Stimulated activated CD4-positive, alpha-beta T cell treated with anti-CD3 and anti-CD28 coated beads, Interleukin-4, amount 100 ng/mL, for 48 hours (primary cell): ENCODE measurements around the gene GABRG3.
"Not testable (repeated sequence)": the region's sequence is repeated elsewhere in the genome, so short reads cannot be mapped to it uniquely, and the experiment has no call there.

Experiments used
- DNase-seq, 2 donors: peaks; one replicate each; pipeline ENCODE4 v3.0.0-alpha.2; 2020; ENCODE audit warnings: low read depth in 2 of 2

GABRG3 gene

GRCh38 chr15:27179789-27180188 lies 208.8 kb downstream of the GABRG3 start:
- DNase-seq, result no peak

GRCh38 chr15:27182561-27183110 lies 211.7 kb downstream of the GABRG3 start:
- no peak for DNase-seq

DNA sequence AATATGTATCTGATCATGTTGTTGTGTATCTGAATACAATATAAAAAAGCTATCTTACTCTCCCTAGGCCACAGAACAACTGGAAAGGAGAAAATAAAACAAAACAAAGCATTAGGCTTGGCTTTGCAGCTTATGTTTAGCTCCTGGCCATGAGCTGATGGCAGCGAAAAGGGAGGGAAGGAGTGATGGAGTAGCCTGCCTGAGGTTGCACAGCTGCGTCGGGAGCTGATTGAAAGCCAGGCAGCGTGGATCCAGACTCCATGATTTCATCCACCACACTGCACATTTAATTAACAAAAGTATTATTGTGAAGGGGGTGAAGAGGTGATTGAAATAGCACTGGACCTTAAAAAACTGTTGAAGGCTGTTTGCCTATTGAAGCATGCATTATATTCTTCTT lies 212.2 kb downstream of the GABRG3 start:
- DNase-seq, result no peak

GRCh38 chr15:27191515-27191914 lies 220.5 kb downstream of the GABRG3 start:
- not testable (repeated sequence) for DNase-seq

- DNase-seq, result no peak
Measured at GRCh38 chr15:27196691-27197090, 225.7 kb downstream of the GABRG3 start.

GRCh38 chr15:27201425-27201824 lies 230.4 kb downstream of the GABRG3 start:
- DNase-seq, result no peak

GRCh38 chr15:27210176-27210575 lies 239.2 kb downstream of the GABRG3 start:
- no peak for DNase-seq

- DNase-seq, result no peak
Measured at GRCh38 chr15:27214032-27214431, 243.1 kb downstream of the GABRG3 start.

DNA sequence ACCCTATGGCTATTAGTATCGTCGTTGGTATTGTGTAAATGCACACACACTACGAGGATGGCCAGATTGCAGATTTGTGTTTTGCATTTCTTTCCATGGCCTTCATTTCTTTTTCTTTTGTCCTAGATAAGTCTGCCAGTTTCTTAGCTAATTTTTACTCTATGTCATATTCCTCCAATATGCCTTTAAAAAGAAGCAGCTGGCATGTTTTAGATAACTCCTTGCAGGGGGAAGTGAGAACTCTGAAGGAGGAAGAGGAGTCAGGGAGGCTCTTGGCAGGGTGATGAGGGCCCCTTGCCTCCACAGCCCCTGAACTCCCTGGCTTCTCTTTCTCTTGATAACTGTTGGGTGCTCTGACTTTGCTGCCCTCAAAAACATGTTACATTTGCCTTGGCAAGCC lies 244.0 kb downstream of the GABRG3 start:
- DNase-seq, result no peak

DNA sequence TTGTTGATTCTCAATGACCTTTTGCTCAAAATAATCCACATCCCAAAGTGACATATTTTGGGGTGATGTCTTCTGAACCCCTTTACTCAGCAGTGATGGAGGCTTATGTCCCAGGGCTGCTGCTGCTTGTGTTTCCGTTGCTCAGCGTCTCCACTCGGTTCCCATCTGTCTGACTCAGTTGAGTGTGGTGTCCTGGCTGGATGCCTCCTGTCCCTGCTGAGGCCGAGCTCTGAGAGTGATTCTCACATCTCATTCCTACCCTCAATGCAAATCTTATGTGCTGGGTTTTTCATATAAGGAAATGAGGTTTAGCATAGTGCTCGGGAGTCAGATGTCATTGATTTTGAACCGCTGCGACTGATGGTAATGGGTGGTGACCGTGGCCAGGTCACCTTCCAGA lies 247.4 kb downstream of the GABRG3 start:
- no peak for DNase-seq

GRCh38 chr15:27219636-27220035 lies 248.7 kb downstream of the GABRG3 start:
- no peak for DNase-seq

DNA sequence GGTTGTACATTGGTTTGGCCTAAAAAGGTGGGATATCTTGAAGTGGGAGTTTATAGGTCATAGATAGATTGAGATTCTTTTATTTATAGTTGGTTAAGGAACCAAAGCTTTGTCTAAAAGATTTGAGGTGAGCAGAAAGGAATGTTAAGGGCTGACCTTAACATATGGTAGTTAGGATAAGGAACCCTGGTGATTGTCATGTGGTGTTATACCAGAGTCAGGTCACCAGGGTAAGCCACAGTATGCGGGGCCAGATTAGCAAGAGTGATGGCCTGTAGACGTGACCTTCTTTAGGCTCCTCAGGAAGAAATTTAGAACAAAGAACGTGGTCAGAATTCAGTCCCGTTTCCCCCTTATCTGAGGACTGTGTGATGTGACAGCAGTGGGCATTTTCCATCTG lies 249.2 kb downstream of the GABRG3 start:
- DNase-seq, result no peak

GRCh38 chr15:27222479-27222878 lies 251.5 kb downstream of the GABRG3 start:
- DNase-seq, result no peak

DNA sequence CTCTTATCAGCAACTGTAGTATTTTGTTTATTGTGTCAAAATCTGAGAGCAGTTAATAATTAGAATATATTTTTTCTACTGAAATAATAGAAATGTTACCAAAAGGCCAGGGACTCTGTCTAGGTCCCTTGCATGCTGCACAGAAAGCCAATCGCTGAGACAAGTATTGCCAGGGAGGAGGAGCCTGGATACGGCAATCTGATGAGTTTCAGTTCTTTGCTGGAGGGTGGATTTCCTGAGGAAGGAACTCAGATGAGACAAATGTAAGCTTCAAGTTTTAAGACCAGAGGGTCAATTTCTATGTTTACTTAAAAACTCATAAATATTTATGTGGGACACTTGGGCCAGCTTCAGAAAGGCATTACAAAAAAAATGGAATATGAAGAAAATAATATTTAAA lies 252.2 kb downstream of the GABRG3 start:
- no peak for DNase-seq

- DNase-seq, result no peak
Measured at GRCh38 chr15:27231811-27232210, 260.8 kb downstream of the GABRG3 start.

- no peak for DNase-seq
Measured at GRCh38 chr15:27232876-27233275, 261.9 kb downstream of the GABRG3 start.

DNA sequence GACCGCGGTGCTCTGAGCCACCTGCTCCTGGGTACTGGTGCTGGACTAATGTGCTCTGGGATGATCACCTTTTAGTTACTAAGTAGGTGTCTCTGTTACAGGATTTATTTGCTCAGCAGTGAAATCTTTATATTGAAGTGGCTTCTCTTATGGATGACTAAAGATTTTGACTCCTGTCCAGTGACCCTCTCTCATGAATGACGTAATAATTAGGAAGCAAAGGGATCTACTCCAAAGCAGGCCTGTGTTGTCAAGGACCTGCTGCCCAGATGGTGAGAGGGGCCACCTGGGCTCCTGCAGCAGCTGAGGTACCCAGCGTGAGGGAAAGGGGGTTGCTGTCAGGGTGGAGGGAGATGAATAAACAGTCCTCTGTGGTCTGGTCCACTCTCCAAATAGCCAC lies 263.6 kb downstream of the GABRG3 start:
- DNase-seq, result no peak

DNA sequence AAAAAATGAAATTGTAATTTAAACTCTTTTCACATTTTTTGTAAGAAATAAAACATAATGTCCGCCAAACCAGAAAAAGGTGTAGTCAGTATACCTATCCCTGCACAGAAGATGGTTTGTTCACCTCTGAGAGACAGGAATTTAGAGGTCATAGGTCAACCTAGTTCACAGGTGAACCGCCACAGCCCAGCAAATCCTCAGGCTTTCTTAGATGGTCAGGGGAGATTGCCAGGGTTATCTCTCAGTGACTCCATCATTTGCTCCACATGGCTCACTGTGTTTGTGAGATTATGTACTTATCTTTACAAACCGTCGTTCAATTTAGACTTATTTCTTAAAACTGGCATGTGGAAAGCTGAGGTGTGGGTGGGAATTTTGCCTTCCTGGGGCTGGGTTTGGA lies 264.2 kb downstream of the GABRG3 start:
- no peak for DNase-seq

- DNase-seq, result no peak
Measured at GRCh38 chr15:27235681-27236080, 264.7 kb downstream of the GABRG3 start.

- DNase-seq, result no peak
Measured at GRCh38 chr15:27237319-27237939, 266.4 kb downstream of the GABRG3 start.

GRCh38 chr15:27238209-27238608 lies 267.2 kb downstream of the GABRG3 start:
- no peak for DNase-seq

- DNase-seq, result no peak
Measured at GRCh38 chr15:27238707-27239423, 267.9 kb downstream of the GABRG3 start.

GRCh38 chr15:27241943-27242342 lies 271.0 kb downstream of the GABRG3 start:
- no peak for DNase-seq
